HEK293T (cell line): ENCODE measurements around the gene REPIN1.

Experiments
- ARNT ChIP-seq: fragments of 450-650 bp; IDR thresholded peaks from 2 replicates; pipeline ENCODE4 v1.6.1; 2017; ENCODE audit warnings: mild to moderate bottlenecking
- CTBP1 ChIP-seq: fragments of 450-650 bp; IDR thresholded peaks from 2 replicates; pipeline ENCODE4 v1.6.1; 2016; ENCODE audit warnings: borderline replicate concordance
- ELF4 ChIP-seq: fragments of 450-650 bp; IDR thresholded peaks from 2 replicates; pipeline ENCODE4 v1.6.1; 2017; ENCODE audit warnings: antibody characterized with exemption
- FOXA1 ChIP-seq: fragments of 450-650 bp; IDR thresholded peaks from 2 replicates; pipeline ENCODE4 v1.6.1; 2016; ENCODE audit warnings: mild to moderate bottlenecking
- FOXK2 ChIP-seq: fragments of 450-650 bp; IDR thresholded peaks from 2 replicates; pipeline ENCODE4 v1.6.1; 2016; ENCODE audit warnings: mild to moderate bottlenecking
- FOXM1 ChIP-seq: fragments of 450-650 bp; IDR thresholded peaks from 2 replicates; pipeline ENCODE4 v1.6.1; 2017; ENCODE audit warnings: mild to moderate bottlenecking, borderline replicate concordance
- HDGF ChIP-seq: fragments of 450-650 bp; IDR thresholded peaks from 2 replicates; pipeline ENCODE4 v1.6.1; 2017; ENCODE audit warnings: antibody characterized with exemption, borderline replicate concordance
- LEF1 ChIP-seq: fragments of 450-650 bp; IDR thresholded peaks from 2 replicates; pipeline ENCODE4 v1.6.1; 2017; ENCODE audit warnings: mild to moderate bottlenecking, borderline replicate concordance
- NFRKB ChIP-seq: fragments of 450-650 bp; IDR thresholded peaks from 2 replicates; pipeline ENCODE4 v1.6.1; 2016; ENCODE audit warnings: mild to moderate bottlenecking, moderate library complexity
- PKNOX1 ChIP-seq: fragments of 450-650 bp; IDR thresholded peaks from 2 replicates; pipeline ENCODE4 v1.6.1; 2016
- SP1 ChIP-seq: fragments of 450-650 bp; IDR thresholded peaks from 2 replicates; pipeline ENCODE4 v1.6.1; 2017
- SUZ12 ChIP-seq: fragments of 450-650 bp; IDR thresholded peaks from 2 replicates; pipeline ENCODE4 v1.6.1; 2016; ENCODE audit warnings: mild to moderate bottlenecking

GRCh38 chr7:150372271-150373048 is 3.8 kb downstream of the REPIN1 start:
- TF ChIP-seq CTBP1: no peak
- no peak for TF ChIP-seq FOXK2
- TF ChIP-seq SUZ12: no peak
- no peak for TF ChIP-seq PKNOX1
- no peak for TF ChIP-seq FOXM1
- TF ChIP-seq LEF1: no peak
- TF ChIP-seq SP1: no peak
- no peak for TF ChIP-seq ELF4
- TF ChIP-seq ARNT: no peak
- no peak for TF ChIP-seq NFRKB
- TF ChIP-seq HDGF: no peak
- no peak for TF ChIP-seq FOXA1
